GM23338 (cell line): Measurements from ENCODE around the gene DYSF. TPM values are rescaled to one million over a fixed set of nuclear protein-coding genes. Genes with fewer than 3 reads are reported as not detected.

Experiments used
- ETS1 ChIP-seq: IDR thresholded peaks from 2 replicates; pipeline ENCODE4 v1.6.1; 2016; ENCODE audit warnings: antibody characterized with exemption
- EZH2phosphoT487 ChIP-seq: fragments of 200-600 bp; sonication (generic); IDR thresholded peaks from one replicate; pipeline ENCODE4 v1.8.1; 2018; ENCODE audit warnings: antibody characterized with exemption; ENCODE audit not compliant: unreplicated experiment
- NANOG ChIP-seq: IDR thresholded peaks from 2 replicates; pipeline ENCODE4 v1.6.1; 2016; ENCODE audit warnings: antibody characterized with exemption, borderline replicate concordance
- REST ChIP-seq: IDR thresholded peaks from one replicate; pipeline ENCODE4 v1.6.1; 2018; ENCODE audit warnings: antibody characterized with exemption; ENCODE audit not compliant: unreplicated experiment
- ZNF462 ChIP-seq: fragments of 250-450 bp; sonication (Bioruptor Pico); IDR thresholded peaks from 2 replicates; pipeline ENCODE4 v1.5.0; 2020; ENCODE audit warnings: mild to moderate bottlenecking, moderate library complexity
- polyA plus RNA-seq: library from polyadenylated mRNA; unstranded; fragments of >200 nt; fragmentation: Nextera tagmentation; extraction: Ambion mirVana; gene quantifications from 2 replicates; pipeline ENCODE4 v1.2.1, GENCODE V29; 2016
- total RNA-seq: library from RNA; depleted of rRNA; stranded (reverse); fragments of >200 nt; shearing (Covaris generic); gene quantifications from 2 replicates; pipeline ENCODE4 v1.2.3, GENCODE V29; 2014

The DYSF gene
- total and polyA plus RNA-seq, 2 experiments from 2014 or later, result 7.3 to 21.3 TPM

GRCh38 chr2:71672826-71673795 lies 219.8 kb downstream of the DYSF start (continued):
- TF ChIP-seq ZNF462 (CRISPR knock-in tag), result no peak
- no peak for TF ChIP-seq EZH2phosphoT487
- no peak for TF ChIP-seq REST
- TF ChIP-seq ETS1, result no peak
- no peak for TF ChIP-seq NANOG
